Stimulated activated naive CD8-positive, alpha-beta T cell treated with anti-CD3 and anti-CD28 coated beads, Interleukin-15, amount 100 ng/mL, for 72 hours (primary cell): ENCODE measurements around the gene KRTAP12-2.
A peak's percentile ranks its signal among the peaks of the same experiment; 100 is the strongest.
"Not testable (repeated sequence)": the region's sequence is repeated elsewhere in the genome, so short reads cannot be mapped to it uniquely, and the experiment has no call there.

Source experiments
- ATAC-seq: fragments of 150-1000 bp; cut with Tn5 transposase; 2 replicates; pipeline ENCODE4 v1.10.0; 2021; ENCODE audit warnings: mild to moderate bottlenecking, moderate library complexity
- DNase-seq, 2 donors: peaks; one replicate each; pipeline ENCODE4 v3.0.0; 2021 to 2022
- H3K27ac Mint-ChIP-seq, 2 donors: one replicate each; pipeline ENCODE4 v1.8.0; 2022; ENCODE audit warnings: mild to moderate bottlenecking in 2 of 2, mixed read lengths in 2 of 2, moderate library complexity in 2 of 2
- H3K27me3 Mint-ChIP-seq: one replicate; pipeline ENCODE4 v1.8.0; 2022; ENCODE audit warnings: mixed read lengths
- H3K4me1 Mint-ChIP-seq: one replicate; pipeline ENCODE4 v1.8.0; 2022; ENCODE audit warnings: mild to moderate bottlenecking, mixed read lengths
- H3K4me3 Mint-ChIP-seq, 2 donors: one replicate each; pipeline ENCODE4 v1.8.0; 2022; ENCODE audit warnings: mild to moderate bottlenecking in 2 of 2, mixed read lengths in 2 of 2, moderate library complexity in 1 of 2
- H3K9me3 Mint-ChIP-seq, 2 donors: one replicate each; pipeline ENCODE4 v1.8.0; 2022; ENCODE audit warnings: mixed read lengths in 2 of 2

The KRTAP12-2 gene

DNA sequence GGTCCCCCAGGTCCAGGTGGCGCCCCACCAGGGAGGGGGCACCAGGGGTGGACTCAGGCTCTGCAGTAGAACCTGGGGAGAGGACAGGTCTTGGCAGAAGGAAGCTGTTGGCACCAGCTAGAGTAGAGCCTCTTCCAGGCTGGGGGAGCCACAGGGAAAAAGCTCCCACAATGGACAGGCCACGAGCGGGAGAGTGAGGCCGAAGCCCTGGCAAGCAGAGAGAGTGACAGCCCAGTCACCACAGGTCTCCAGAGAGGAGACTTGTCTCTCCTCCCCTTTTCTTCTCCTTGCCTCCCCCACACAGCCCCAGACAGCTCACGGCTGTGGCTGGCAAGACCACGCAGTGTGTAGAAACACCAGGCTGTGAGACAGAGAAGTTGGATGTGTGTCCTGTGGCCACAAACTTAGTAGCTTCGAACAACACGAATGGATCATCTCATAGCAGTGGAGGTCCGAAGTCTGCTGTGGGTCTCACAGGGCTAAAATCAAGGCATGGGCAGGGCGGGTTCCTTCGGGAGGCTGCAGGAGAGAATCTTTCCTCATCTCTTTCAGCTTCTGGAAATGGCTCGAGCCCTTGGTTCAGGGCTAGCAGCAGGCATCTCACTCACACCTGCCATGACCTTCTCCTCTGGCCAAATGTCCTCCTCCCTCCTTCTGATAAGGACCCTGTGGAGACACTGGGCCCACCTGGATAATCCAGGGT, 15.6 kb downstream of the KRTAP12-2 start:
- Mint-ChIP-seq H3K27me3 (no peaks in the 10 kb centered on the region), H3K9me3 (peaks cover 3 to 28% of the 10 kb centered on the region in 2 donors), H3K4me3 (no peak overlapping the region), H3K27ac (peak overlapping the region in 1 of 2 donors; percentile 15), H3K4me1 (peaks cover 60% of the 10 kb centered on the region)
- ATAC-seq: no peak
- DNase-seq: no peak

- H3K27ac Mint-ChIP-seq: no peak overlapping the region
- H3K4me1 Mint-ChIP-seq: peaks cover 53% of the 10 kb centered on the region
- no peak overlapping the region for H3K4me3 Mint-ChIP-seq
- DNase-seq (no peak), ATAC-seq (no peak)
- H3K27me3 Mint-ChIP-seq: no peaks in the 10 kb centered on the region
- H3K9me3 Mint-ChIP-seq: peaks cover 0 to 21% of the 10 kb centered on the region in 2 donors
These were observed 16.3 kb downstream of the KRTAP12-2 start for GRCh38 chr21:44650265-44650972.

- peaks cover 44% of the 10 kb centered on the region for H3K4me1 Mint-ChIP-seq
- H3K27ac Mint-ChIP-seq: no peak overlapping the region
- ATAC-seq: no peak
- peaks cover 6 to 21% of the 10 kb centered on the region in 2 donors for H3K9me3 Mint-ChIP-seq
- no peak for DNase-seq
- H3K4me3 Mint-ChIP-seq: no peak overlapping the region
- no peaks in the 10 kb centered on the region for H3K27me3 Mint-ChIP-seq
These were observed 17.1 kb downstream of the KRTAP12-2 start for GRCh38 chr21:44649521-44650100.

DNA sequence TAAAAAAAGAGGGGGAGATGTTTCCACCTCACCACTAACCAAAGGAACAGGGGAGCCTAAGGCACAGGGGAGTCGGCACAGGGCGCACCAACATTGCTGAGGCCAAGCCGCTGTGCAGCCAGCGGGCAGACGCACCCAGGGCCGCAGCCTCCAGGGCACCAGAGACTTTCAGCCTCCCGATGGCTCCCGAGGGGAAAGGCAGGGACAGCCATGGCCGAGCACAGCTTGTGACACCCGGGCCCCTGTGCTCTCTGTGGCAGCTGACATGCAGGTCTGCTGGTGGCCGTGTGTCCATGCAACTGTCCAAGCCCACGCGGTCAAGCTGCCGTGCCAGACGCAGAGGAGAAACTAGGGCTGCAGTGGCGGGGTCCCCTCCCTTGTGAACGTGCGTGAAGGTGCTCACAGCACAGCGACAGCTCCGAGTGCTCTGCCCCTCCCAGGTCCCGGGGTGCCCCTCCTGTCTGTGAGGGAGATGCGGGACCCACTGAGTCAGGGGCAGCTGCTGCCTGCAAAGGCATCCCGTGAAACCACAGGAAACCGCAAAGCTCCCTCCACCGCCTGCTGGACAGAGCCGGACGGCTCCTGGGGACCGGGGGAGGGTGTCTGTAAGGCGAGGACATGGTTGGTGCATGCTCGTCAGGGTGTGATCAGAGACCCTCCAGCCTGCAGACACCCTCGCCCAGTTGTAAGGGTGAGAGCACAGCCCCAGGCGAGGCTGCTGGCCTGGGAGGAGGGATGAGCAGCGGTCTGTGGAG, 18.0 kb downstream of the KRTAP12-2 start:
- no peak overlapping the region for H3K27ac Mint-ChIP-seq
- no peak for ATAC-seq
- peaks cover 36% of the 10 kb centered on the region for H3K4me1 Mint-ChIP-seq
- no peak overlapping the region for H3K4me3 Mint-ChIP-seq
- no peaks in the 10 kb centered on the region for H3K27me3 Mint-ChIP-seq
- H3K9me3 Mint-ChIP-seq: peaks cover 14 to 21% of the 10 kb centered on the region in 2 donors
- no peak for DNase-seq

DNA sequence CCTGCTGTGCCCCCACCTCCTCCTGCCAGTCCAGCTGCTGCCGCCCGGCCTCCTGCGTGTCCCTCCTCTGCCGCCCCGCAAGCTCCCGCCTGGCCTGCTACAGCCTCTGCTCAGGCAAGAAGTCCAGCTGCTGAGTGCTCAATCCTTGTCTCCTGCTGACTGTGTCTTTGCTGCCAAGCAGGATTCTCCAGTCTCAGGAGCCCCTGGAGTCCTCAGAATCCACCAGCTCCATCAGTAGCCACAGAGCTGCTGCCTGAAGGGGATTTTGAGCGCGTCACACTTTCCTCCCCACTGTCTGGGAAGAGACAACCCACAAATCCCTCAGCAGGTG, 19.5 kb downstream of the KRTAP12-2 start:
- Mint-ChIP-seq H3K9me3 (peaks cover 26 to 28% of the 10 kb centered on the region in 2 donors), H3K4me1 (peaks cover 32% of the 10 kb centered on the region), H3K27ac (peak overlapping the region in 1 of 2 donors; percentile 48), H3K27me3 (no peaks in the 10 kb centered on the region), H3K4me3 (no peak overlapping the region)
- ATAC-seq (no peak), DNase-seq (no peak)

DNA sequence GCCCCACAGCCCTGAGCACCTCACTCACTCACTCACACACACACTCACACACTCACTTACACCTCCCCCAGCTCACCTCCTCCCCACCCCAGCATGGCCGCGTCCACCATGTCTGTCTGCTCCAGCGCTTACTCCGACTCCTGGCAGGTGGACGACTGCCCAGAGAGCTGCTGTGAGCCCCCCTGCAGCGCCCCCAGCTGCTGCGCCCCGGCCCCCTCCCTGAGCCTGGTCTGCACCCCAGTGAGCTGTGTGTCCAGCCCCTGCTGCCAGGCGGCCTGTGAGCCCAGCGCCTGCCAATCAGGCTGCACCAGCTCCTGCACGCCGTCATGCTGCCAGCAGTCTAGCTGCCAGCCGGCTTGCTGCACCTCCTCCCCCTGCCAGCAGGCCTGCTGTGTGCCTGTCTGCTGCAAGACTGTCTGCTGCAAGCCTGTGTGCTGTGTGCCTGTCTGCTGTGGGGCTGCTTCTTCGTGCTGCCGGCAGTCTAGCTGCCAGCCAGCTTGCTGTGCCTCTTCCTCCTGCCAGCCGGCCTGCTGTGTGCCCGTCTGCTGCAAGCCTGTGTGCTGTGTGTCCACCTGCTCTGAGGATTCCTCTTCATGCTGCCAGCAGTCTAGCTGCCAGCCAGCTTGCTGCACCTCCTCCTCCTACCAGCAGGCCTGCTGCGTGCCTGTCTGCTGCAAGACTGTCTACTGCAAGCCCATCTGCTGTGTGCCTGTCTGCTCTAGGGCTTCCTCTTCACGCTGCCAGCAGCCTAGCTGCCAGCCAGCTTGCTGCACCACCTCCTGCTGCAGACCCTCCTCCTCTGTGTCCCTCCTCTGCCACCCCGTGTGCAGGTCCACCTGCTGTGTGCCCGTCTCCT, 20.1 kb downstream of the KRTAP12-2 start, which contains the start of gene KRTAP10-11:
Gene KRTAP10-11 (plus strand): TSS at position 49 of the 856 bp plus-strand sequence. CDS start 45 bp downstream, at position 94.
- H3K27ac Mint-ChIP-seq: peak within 1 kb of the TSS in 1 of 2 donors; percentile 48
- peaks cover 26 to 30% of the 10 kb centered on the region in 2 donors for H3K9me3 Mint-ChIP-seq
- H3K4me3 Mint-ChIP-seq, H3K27me3 Mint-ChIP-seq, DNase-seq, ATAC-seq: not testable (repeated sequence)
- peaks cover 31% of the 10 kb centered on the region for H3K4me1 Mint-ChIP-seq

DNA sequence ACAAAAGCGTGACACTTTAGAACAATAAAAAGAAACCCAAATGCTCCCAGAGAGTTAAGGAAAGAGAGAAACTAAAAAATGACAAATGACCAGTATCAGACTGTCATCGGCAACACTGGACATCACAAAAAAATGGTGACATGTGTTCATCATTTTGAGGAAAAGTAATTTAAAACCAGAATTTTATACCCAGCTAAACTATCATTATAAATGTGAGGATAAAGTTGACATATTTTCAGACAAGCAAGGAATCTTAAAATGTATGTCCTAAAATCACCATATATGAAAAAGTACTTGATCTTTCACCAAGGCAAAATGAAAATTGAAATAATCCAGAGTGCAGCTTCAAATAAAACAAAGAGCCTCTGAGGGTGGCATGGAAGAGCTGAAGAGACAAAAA, 21.8 kb downstream of the KRTAP12-2 start:
- Mint-ChIP-seq H3K4me3 (no peak overlapping the region), H3K4me1 (peaks cover 18% of the 10 kb centered on the region), H3K27me3 (no peaks in the 10 kb centered on the region), H3K9me3 (peaks cover 33 to 47% of the 10 kb centered on the region in 2 donors), H3K27ac (no peak overlapping the region)
- no peak for DNase-seq
- ATAC-seq: no peak

DNA sequence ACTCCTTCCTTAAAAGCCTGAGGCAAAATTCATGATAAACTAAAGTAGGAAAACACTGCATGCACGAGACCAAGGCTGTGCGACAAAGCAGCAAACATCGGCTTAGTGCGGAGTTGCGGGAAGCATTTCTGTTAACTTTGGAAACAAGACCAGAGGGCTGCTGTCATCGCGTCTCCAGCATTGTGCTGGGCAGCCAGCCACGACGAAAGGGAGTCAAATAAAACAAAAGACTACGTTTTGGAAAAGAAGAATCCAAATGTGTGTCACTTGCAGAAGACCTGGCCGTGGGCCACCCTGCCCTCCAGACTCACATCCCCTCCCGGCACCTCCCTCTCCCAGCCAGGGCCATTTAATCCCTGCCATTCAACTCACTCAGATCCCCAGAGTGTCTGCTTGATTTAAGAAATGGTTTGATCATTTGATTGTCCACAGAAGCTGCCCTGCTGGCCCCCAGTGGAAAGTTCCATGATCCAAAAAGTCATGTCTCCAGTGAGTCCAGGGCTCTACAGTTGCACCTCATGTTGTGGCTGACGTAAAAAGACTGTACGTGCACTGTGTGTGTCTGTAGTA, 22.9 kb downstream of the KRTAP12-2 start:
- Mint-ChIP-seq H3K4me3 (no peak overlapping the region), H3K27me3 (no peaks in the 10 kb centered on the region), H3K27ac (no peak overlapping the region), H3K4me1 (peaks cover 12% of the 10 kb centered on the region), H3K9me3 (peaks cover 33 to 48% of the 10 kb centered on the region in 2 donors)
- DNase-seq (no peak), ATAC-seq (no peak)

DNA sequence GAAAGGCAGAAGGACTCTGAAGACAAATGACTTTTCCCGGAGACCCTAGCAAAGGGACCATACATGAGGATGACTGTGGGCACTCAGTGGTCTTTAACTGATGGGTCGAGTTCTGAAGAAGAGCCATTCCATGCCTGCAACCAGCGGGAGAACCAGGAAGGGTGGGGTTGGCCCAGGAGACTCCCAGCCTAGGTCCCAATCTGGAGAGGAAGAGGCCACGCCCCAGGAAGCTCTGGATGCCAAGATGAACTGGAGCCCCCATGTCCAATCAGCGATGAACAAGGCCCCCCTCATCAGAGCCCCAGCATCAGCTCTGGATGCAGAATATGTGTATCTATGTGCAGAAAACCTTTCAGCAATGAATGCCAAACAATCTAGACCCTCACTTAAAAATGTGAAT, 26.0 kb downstream of the KRTAP12-2 start:
- Mint-ChIP-seq H3K9me3 (peaks cover 33 to 48% of the 10 kb centered on the region in 2 donors), H3K4me1 (peaks cover 10% of the 10 kb centered on the region), H3K27ac (no peak overlapping the region), H3K27me3 (no peaks in the 10 kb centered on the region), H3K4me3 (no peak overlapping the region)
- ATAC-seq (no peak), DNase-seq (no peak)

DNA sequence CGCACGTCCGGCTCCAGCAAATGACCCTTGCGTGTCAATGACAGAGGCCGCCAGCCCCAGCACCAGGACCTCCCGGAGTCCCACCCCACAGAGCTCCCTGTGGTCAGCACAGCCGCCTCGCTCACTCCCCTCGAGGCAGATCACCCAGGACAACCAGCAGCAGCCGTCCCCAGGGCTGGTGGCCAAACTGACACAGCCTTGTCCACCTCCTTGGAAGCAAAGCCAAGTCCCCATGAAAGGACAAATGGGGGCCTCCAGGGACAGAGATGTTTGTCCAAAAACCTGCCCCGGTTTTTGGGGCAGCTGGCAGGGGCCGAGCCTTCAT, 27.4 kb downstream of the KRTAP12-2 start:
- Mint-ChIP-seq H3K4me3 (no peak overlapping the region), H3K4me1 (peaks cover 10% of the 10 kb centered on the region), H3K9me3 (peaks cover 28 to 44% of the 10 kb centered on the region in 2 donors), H3K27me3 (no peaks in the 10 kb centered on the region), H3K27ac (peak overlapping the region in 1 of 2 donors; percentile 53)
- ATAC-seq: no peak
- DNase-seq: no peak

GRCh38 chr21:44638506-44639330, 28.0 kb downstream of the KRTAP12-2 start:
- Mint-ChIP-seq H3K27ac (peak overlapping the region; percentile 53 to 83), H3K9me3 (peaks cover 26 to 43% of the 10 kb centered on the region in 2 donors)
- H3K4me1 Mint-ChIP-seq, H3K27me3 Mint-ChIP-seq, DNase-seq, H3K4me3 Mint-ChIP-seq, ATAC-seq: not testable (repeated sequence)

DNA sequence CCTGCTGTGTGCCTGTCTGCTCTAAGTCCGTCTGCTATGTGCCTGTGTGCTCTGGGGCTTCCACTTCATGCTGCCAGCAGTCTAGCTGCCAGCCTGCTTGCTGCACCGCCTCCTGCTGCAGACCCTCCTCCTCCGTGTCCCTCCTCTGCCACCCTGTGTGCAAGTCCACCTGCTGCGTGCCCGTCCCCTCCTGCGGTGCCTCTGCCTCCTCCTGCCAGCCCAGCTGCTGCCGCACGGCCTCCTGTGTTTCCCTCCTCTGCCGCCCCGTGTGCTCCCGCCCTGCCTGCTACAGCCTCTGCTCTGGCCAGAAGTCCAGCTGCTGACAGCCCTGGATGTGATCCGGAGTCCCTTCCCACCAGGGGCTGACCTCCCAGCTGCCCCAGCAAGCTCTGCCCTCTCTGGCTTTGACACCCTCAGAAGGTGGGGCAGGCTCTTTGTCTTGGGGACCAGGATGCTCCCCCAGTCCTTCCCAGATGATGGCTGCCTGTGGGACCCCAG, 28.8 kb downstream of the KRTAP12-2 start:
- H3K9me3 Mint-ChIP-seq: peaks cover 23 to 41% of the 10 kb centered on the region in 2 donors
- DNase-seq, H3K27me3 Mint-ChIP-seq, ATAC-seq, H3K4me1 Mint-ChIP-seq, H3K27ac Mint-ChIP-seq, H3K4me3 Mint-ChIP-seq: not testable (repeated sequence)

- peaks cover 25 to 41% of the 10 kb centered on the region in 2 donors for H3K9me3 Mint-ChIP-seq
- ATAC-seq (no peak), DNase-seq (no peak)
- peak within 1 kb of the TSS in 1 of 2 donors; percentile 55 for H3K27ac Mint-ChIP-seq
- no peak within 1 kb of the TSS for H3K4me3 Mint-ChIP-seq
- H3K27me3 Mint-ChIP-seq: no peaks in the 10 kb centered on the region
- H3K4me1 Mint-ChIP-seq: peaks cover 10% of the 10 kb centered on the region
These were observed 29.5 kb downstream of the KRTAP12-2 start, which contains the start of gene KRTAP10-10 for GRCh38 chr21:44637018-44637850. Gene KRTAP10-10 (plus strand): TSS chr21:44637356. CDS start chr21:44637418, 62 bp downstream.
